ENCODE results near the gene HELZ2. TPM values are rescaled to one million over a fixed set of nuclear protein-coding genes. Genes with fewer than 3 reads are reported as not detected.

The HELZ2 gene
- total and polyA plus RNA-seq, 2 donors (not counting 1 experiment from before 2014, with no cell fraction given): 3.3 to 47.6 TPM

GRCh38 chr20:63587256-63587655 lies 13.2 kb upstream of the HELZ2 start:
- DNase-seq (ENCODE audit: low read depth in 2 of 2): no peak
- H3K4me1 ChIP-seq (ENCODE audit: control insufficient read depth, extremely low read depth, insufficient read depth, low read length): no peaks in the 10 kb centered on the region
- no peak overlapping the region for H3K4me3 ChIP-seq (replicated peaks in 1 of 4; ENCODE audit: control extremely low read depth in 1 of 4, insufficient read depth in 1 of 4, low read depth in 3 of 4, low read length in 4 of 4)
- no peak overlapping the region for H2AFZ ChIP-seq (ENCODE audit: low read length)
- no peaks in the 10 kb centered on the region for H4K20me1 ChIP-seq (ENCODE audit: control insufficient read depth, extremely low read depth, insufficient read depth, low read length)
- H3K27me3 ChIP-seq (ENCODE audit: control insufficient read depth, insufficient read depth, low read length): no peaks in the 10 kb centered on the region
- H3K4me2 ChIP-seq (ENCODE audit: extremely low read depth, insufficient read depth, low read length): no peak overlapping the region
- H3K79me2 ChIP-seq (ENCODE audit: control insufficient read depth, insufficient read depth, low read length): no peaks in the 10 kb centered on the region
- no peaks in the 10 kb centered on the region for H3K9me3 ChIP-seq (ENCODE audit: control insufficient read depth, insufficient read depth, low read depth, low read length)
- H3K9ac ChIP-seq (ENCODE audit: insufficient read depth, low read length): no peak overlapping the region
- TF ChIP-seq CTCF (conservative IDR thresholded peaks at IDR 0.05 in 1 of 2, IDR thresholded peaks at IDR 0.05 in 1 of 2; ENCODE audit: low read depth in 1 of 2, low read length in 2 of 2): no peak
- TF ChIP-seq EZH2 (IDR thresholded peaks at IDR 0.05; ENCODE audit: low read length, missing control alignments): no peak
- peaks cover 12% of the 10 kb centered on the region for H3K36me3 ChIP-seq (ENCODE audit: control insufficient read depth, insufficient read depth, low read length)
- no peak overlapping the region for H3K27ac ChIP-seq (ENCODE audit: insufficient read depth, low read length)

- no peaks in the 10 kb centered on the region for H3K27me3 ChIP-seq (ENCODE audit: control insufficient read depth, insufficient read depth, low read length)
Measured at GRCh38 chr20:63586797-63587196, 12.8 kb upstream of the HELZ2 start.

More at GRCh38 chr20:63586797-63587196, 12.8 kb upstream of the HELZ2 start:
- H3K79me2 ChIP-seq (ENCODE audit: control insufficient read depth, insufficient read depth, low read length): no peaks in the 10 kb centered on the region
- H2AFZ ChIP-seq (ENCODE audit: low read length): no peak overlapping the region
- no peak overlapping the region for H3K4me2 ChIP-seq (ENCODE audit: extremely low read depth, insufficient read depth, low read length)
- H3K27ac ChIP-seq (ENCODE audit: insufficient read depth, low read length): no peak overlapping the region
- DNase-seq (ENCODE audit: low read depth in 2 of 2): no peak
- no peaks in the 10 kb centered on the region for H3K9me3 ChIP-seq (ENCODE audit: control insufficient read depth, insufficient read depth, low read depth, low read length)
- peaks cover 11% of the 10 kb centered on the region for H3K36me3 ChIP-seq (ENCODE audit: control insufficient read depth, insufficient read depth, low read length)
- no peak overlapping the region for H3K4me3 ChIP-seq (replicated peaks in 1 of 4; ENCODE audit: control extremely low read depth in 1 of 4, insufficient read depth in 1 of 4, low read depth in 3 of 4, low read length in 4 of 4)
- TF ChIP-seq CTCF (conservative IDR thresholded peaks at IDR 0.05 in 1 of 2, IDR thresholded peaks at IDR 0.05 in 1 of 2; ENCODE audit: low read depth in 1 of 2, low read length in 2 of 2) (no peak), EZH2 (IDR thresholded peaks at IDR 0.05; ENCODE audit: low read length, missing control alignments) (no peak)
- H4K20me1 ChIP-seq (ENCODE audit: control insufficient read depth, extremely low read depth, insufficient read depth, low read length): no peaks in the 10 kb centered on the region
- no peaks in the 10 kb centered on the region for H3K4me1 ChIP-seq (ENCODE audit: control insufficient read depth, extremely low read depth, insufficient read depth, low read length)
- no peak overlapping the region for H3K9ac ChIP-seq (ENCODE audit: insufficient read depth, low read length)

Measured in fibroblast of lung (primary cell).